GM21360 (cell line): Measurements from ENCODE around the gene TBC1D1.

Source experiments
- ATAC-seq: cut with Tn5 transposase; IDR thresholded peaks from one replicate; pipeline ENCODE4 v1.9.1; 2021; ENCODE audit warnings: mild to moderate bottlenecking, moderate library complexity; ENCODE audit not compliant: unreplicated experiment

Gene TBC1D1

DNA sequence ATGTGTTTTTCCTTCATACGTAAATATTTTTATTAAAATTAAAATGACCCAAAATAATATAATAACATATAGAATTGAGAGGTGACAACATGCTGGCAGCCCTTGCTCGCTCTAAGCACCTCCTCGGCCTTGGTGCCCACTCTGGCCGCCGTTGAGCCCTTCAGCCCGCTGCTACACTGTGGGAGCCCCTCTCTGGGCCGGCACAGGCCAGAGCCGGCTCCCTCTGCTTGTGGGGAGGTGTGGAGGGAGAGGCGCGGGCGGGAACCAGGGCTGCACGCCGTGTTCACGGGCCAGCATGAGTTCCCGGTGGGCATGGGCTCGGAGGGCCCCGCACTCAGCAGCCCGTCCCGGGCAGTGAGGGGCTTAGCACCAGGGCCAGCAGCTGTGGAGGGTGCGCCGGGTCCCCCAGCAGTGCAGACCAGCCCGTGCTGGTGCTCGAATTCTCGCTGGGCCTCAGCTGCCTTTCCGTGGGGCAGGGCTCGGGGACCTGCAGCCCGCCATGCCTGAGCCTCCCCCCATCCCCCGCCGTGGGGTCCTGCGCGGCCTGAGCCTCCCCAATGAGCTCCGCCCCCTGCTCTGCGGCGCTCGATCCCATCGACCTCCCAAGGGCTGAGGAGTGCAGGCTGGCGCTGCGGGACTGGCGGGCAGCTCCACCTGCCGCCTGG lies 291.6 kb downstream of the TBC1D1 start:
- ATAC-seq: no peak

- ATAC-seq: no peak
Measured at GRCh38 chr4:38184404-38184803, 293.5 kb downstream of the TBC1D1 start.

- ATAC-seq: no peak
Measured at GRCh38 chr4:38185406-38186144, 294.7 kb downstream of the TBC1D1 start.

DNA sequence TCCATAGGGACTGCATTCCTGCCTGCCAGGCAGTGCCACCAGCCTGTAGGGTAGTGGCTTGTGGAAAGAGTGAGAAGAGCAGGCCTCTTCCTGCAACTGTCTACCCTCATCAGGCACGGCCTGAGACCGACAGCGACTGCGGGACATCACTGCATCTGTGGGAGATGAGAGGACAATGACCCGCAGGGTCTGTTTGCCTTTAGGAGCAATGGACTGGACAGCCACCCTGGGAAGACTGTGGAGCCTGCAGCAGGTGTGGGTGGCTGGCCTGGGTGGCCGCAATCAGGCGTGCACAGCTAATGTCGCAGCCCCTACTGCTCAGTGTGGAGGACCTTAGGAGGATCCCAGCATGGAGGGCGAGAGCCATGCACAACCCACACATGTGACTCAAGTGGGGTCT lies 297.3 kb downstream of the TBC1D1 start:
- ATAC-seq: no peak

DNA sequence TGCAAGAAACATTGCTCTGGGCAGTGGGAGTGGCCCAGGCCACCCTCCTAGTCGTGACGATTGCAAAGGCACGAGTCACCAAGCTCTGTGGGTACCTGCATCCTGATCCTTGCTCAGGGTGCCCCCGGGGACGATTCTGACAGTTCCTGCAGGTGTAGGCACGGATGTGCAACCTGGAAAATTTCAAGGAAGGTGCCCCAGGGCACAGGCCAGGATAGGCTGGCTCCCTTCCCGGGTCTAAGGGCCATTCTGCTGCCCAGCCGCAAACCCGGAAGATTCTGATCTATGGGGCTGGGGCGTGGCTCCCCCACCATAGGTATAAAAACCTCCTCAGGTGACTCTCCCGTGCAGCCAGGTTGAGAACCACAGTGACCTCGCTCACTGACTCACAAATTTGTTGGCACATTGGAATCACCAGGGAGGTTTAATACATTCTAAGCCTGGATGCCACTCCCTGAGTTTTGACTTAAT lies 297.8 kb downstream of the TBC1D1 start:
- no peak for ATAC-seq
